SK-N-SH (cell line): Measurements from ENCODE around the gene BCLAF3. TPM values are rescaled to one million over a fixed set of nuclear protein-coding genes. Genes with fewer than 3 reads are reported as not detected.

Source experiments
- CTCF ChIA-PET: fragments of 300-600, 350-600 bp; formaldehyde crosslinking; extraction: SDS; loops from one replicate; lab custom pipeline; 2021; lab: Yijun Ruan, JAX
- POLR2A ChIA-PET: fragments of 350-600 bp; sonication (Branson Sonifier 250); formaldehyde crosslinking; extraction: SDS; loops from one replicate; lab custom pipeline; 2020; ENCODE audit warnings: antibody characterized with exemption, inconsistent platforms; lab: Yijun Ruan, JAX
- DNase-seq: peaks from one replicate; pipeline ENCODE4 v3.0.0; 2012
- H2AFZ ChIP-seq: fragments of 200-600 bp; sonication (generic); 2 replicates; pipeline ENCODE4 v1.8.1; 2016; ENCODE audit warnings: antibody characterized with exemption, mild to moderate bottlenecking, low read depth
- H3F3A ChIP-seq: fragments of 200-600 bp; sonication (generic); replicated peaks from 2 replicates; pipeline ENCODE3; 2016; ENCODE audit warnings: antibody characterized with exemption, mild to moderate bottlenecking; ENCODE audit not compliant: insufficient read depth
- H3K27ac ChIP-seq, 2 experiments: fragments of 200-500 bp in 1 of 2; fragments of 200-600 bp in 1 of 2; sonication (Bioruptor generic) in 1 of 2; sonication (generic), shearing (Covaris generic) in 1 of 2; 2 replicates each; pipeline versions ENCODE4 v1.5.1 to v1.6.1; 2014 to 2016; ENCODE audit warnings: low read depth in 2 of 2, inconsistent platforms in 1 of 2, low read length in 1 of 2, mild to moderate bottlenecking in 1 of 2, mixed read lengths in 1 of 2
- H3K27me3 ChIP-seq: fragments of 200-600 bp; sonication (generic), shearing (Covaris generic); 2 replicates; pipeline ENCODE4 v1.6.1; 2016; ENCODE audit warnings: mixed run types; ENCODE audit not compliant: insufficient read depth
- H3K36me3 ChIP-seq, 2 experiments: fragments of 200-500 bp in 1 of 2; fragments of 200-600 bp in 1 of 2; sonication (Bioruptor generic) in 1 of 2; sonication (generic) in 1 of 2; replicated peaks in 1 of 2; 2 replicates each; pipeline versions ENCODE3 to v1.5.1; 2014 to 2016; ENCODE audit warnings: low read length in 1 of 2, mild to moderate bottlenecking in 1 of 2; ENCODE audit not compliant: insufficient read depth in 2 of 2, control insufficient read depth in 1 of 2
- H3K4me1 ChIP-seq, 2 experiments: fragments of 200-500 bp in 1 of 2; fragments of 200-600 bp in 1 of 2; sonication (Bioruptor generic) in 1 of 2; sonication (generic), shearing (Covaris generic) in 1 of 2; 2 replicates each; pipeline versions ENCODE4 v1.5.1 to v1.6.1; 2014 to 2016; ENCODE audit warnings: low read depth in 1 of 2, low read length in 1 of 2, mixed run types in 1 of 2; ENCODE audit not compliant: insufficient read depth in 2 of 2, control insufficient read depth in 1 of 2
- H3K4me2 ChIP-seq: fragments of 200-600 bp; sonication (generic), shearing (Covaris generic); 2 replicates; pipeline ENCODE4 v1.6.1; 2017; ENCODE audit warnings: mixed run types
- H3K4me3 ChIP-seq, 2 experiments: fragments of 200-500 bp in 1 of 2; fragments of 200-600 bp in 1 of 2; sonication (Bioruptor generic) in 1 of 2; sonication (generic), shearing (Covaris generic) in 1 of 2; 2 replicates each; pipeline versions ENCODE4 v1.5.1 to v1.8.1; 2014 to 2016; ENCODE audit warnings: low read depth in 2 of 2, inconsistent platforms in 1 of 2, low read length in 1 of 2, mild to moderate bottlenecking in 1 of 2, mixed read lengths in 1 of 2, moderate library complexity in 1 of 2
- H3K79me2 ChIP-seq: fragments of 200-600 bp; sonication (generic); 2 replicates; pipeline ENCODE4 v1.8.1; 2017; ENCODE audit warnings: mild to moderate bottlenecking; ENCODE audit not compliant: insufficient read depth
- H3K9ac ChIP-seq: fragments of 200-600 bp; sonication (generic); 2 replicates; pipeline ENCODE4 v1.6.1; 2017; ENCODE audit warnings: mixed run types
- H3K9me2 ChIP-seq: fragments of 200-600 bp; sonication (generic); 2 replicates; pipeline ENCODE4 v1.6.1; 2017; ENCODE audit warnings: mixed run types
- H3K9me3 ChIP-seq: fragments of 200-600 bp; sonication (generic); 2 replicates; pipeline ENCODE4 v1.6.1; 2017; ENCODE audit warnings: mixed run types, mild to moderate bottlenecking, moderate library complexity
- H4K20me1 ChIP-seq: fragments of 200-600 bp; sonication (generic); 2 replicates; pipeline ENCODE4 v1.6.1; 2017; ENCODE audit warnings: mild to moderate bottlenecking, mixed run types; ENCODE audit not compliant: insufficient read depth
- ELF1 ChIP-seq: IDR thresholded peaks from 2 replicates; pipeline ENCODE4 v1.4.0; 2012
- EP300 ChIP-seq, 2 experiments: IDR thresholded peaks; 2 replicates each; pipeline versions ENCODE4 v1.4.0 to v1.6.1; 2012; ENCODE audit warnings: borderline replicate concordance in 1 of 2, low read depth in 1 of 2, low read length in 1 of 2
- EZH2phosphoT487 ChIP-seq: fragments of 200-600 bp; sonication (generic); IDR thresholded peaks from 2 replicates; pipeline ENCODE4 v1.6.1; 2017; ENCODE audit warnings: low read depth, mixed run types, mild to moderate bottlenecking, antibody characterized with exemption, moderate library complexity, borderline replicate concordance
- FOXM1 ChIP-seq: IDR thresholded peaks from 2 replicates; pipeline ENCODE4 v1.4.0; 2012; ENCODE audit warnings: low read depth, mild to moderate bottlenecking
- IRF3 ChIP-seq: fragments of 150-350 bp; IDR thresholded peaks from 2 replicates; pipeline ENCODE4 v1.6.1; 2016; ENCODE audit warnings: mild to moderate bottlenecking, low read depth, low read length
- MEF2A ChIP-seq: IDR thresholded peaks from 2 replicates; pipeline ENCODE4 v1.4.0; 2012; ENCODE audit warnings: low read depth, borderline replicate concordance
- NFIC ChIP-seq: IDR thresholded peaks from 2 replicates; pipeline ENCODE4 v1.4.0; 2012; ENCODE audit warnings: borderline replicate concordance
- PBX3 ChIP-seq: IDR thresholded peaks from 2 replicates; pipeline ENCODE4; 2012
- POLR2AphosphoS5 ChIP-seq: IDR thresholded peaks from 2 replicates; pipeline ENCODE4 v1.6.1; 2012; ENCODE audit warnings: low read depth, low read length
- RAD21 ChIP-seq: IDR thresholded peaks from 2 replicates; pipeline ENCODE4 v1.6.1; 2012; ENCODE audit warnings: mild to moderate bottlenecking, low read length
- RCOR1 ChIP-seq: fragments of 150-350 bp; IDR thresholded peaks from 2 replicates; pipeline ENCODE4 v1.6.1; 2017; ENCODE audit warnings: antibody characterized with exemption, low read length
- SIN3A ChIP-seq: IDR thresholded peaks from 2 replicates; pipeline ENCODE4 v1.6.1; 2012; ENCODE audit warnings: low read depth, mild to moderate bottlenecking, low read length, moderate library complexity, borderline replicate concordance
- SMC3 ChIP-seq: IDR thresholded peaks from 2 replicates; pipeline ENCODE4 v1.6.1; 2012; ENCODE audit warnings: low read depth, low read length, improper control_type of control experiment
- TAF1 ChIP-seq: IDR thresholded peaks from 2 replicates; pipeline ENCODE4 v1.6.1; 2012; ENCODE audit warnings: low read depth, mild to moderate bottlenecking, low read length, moderate library complexity, borderline replicate concordance
- TCF12 ChIP-seq: IDR thresholded peaks from 2 replicates; pipeline ENCODE4 v1.4.0; 2012
- TEAD4 ChIP-seq: IDR thresholded peaks from 2 replicates; pipeline ENCODE4 v1.4.0; 2012; ENCODE audit warnings: mild to moderate bottlenecking, borderline replicate concordance; ENCODE audit not compliant: insufficient read depth
- USF2 ChIP-seq: fragments of 150-350 bp; IDR thresholded peaks from 2 replicates; pipeline ENCODE4 v1.6.1; 2017; ENCODE audit warnings: antibody characterized with exemption, low read length, low read depth, borderline replicate concordance
- YY1 ChIP-seq: IDR thresholded peaks from 2 replicates; pipeline ENCODE4 v1.4.0; 2012; ENCODE audit warnings: low read depth, mild to moderate bottlenecking
- WGBS: methylation state at CpG from one replicate; pipeline ENCODE4 v1.1.6; 2017; ENCODE audit warnings: low lambda C conversion rate; 5-methylcytosine and 5-hydroxymethylcytosine counted together
- polyA plus RNA-seq, 3 experiments: library from polyadenylated mRNA; depleted of rRNA; stranded (reverse); fragments of >200 nt; gene quantifications; 2 replicates each; pipeline ENCODE4 v1.2.3, GENCODE V29; 2012
- TF ChIP-seq, protein P1 (sequence below): IDR thresholded peaks from 2 replicates; pipeline ENCODE4 v1.4.0; 2012; ENCODE audit warnings: low read depth, borderline replicate concordance

BCLAF3 gene
- polyA plus RNA-seq, 1 of the 3 experiments (the other 2 are of a cell fraction), result 1.1 TPM

- WGBS, result 53% methylated on average over 1 of the region's 1 CpG
- H2AFZ ChIP-seq, result no peak overlapping the region
Measured at GRCh38 chrX:19966056-19966455, 24.8 kb downstream of the BCLAF3 start.

DNA sequence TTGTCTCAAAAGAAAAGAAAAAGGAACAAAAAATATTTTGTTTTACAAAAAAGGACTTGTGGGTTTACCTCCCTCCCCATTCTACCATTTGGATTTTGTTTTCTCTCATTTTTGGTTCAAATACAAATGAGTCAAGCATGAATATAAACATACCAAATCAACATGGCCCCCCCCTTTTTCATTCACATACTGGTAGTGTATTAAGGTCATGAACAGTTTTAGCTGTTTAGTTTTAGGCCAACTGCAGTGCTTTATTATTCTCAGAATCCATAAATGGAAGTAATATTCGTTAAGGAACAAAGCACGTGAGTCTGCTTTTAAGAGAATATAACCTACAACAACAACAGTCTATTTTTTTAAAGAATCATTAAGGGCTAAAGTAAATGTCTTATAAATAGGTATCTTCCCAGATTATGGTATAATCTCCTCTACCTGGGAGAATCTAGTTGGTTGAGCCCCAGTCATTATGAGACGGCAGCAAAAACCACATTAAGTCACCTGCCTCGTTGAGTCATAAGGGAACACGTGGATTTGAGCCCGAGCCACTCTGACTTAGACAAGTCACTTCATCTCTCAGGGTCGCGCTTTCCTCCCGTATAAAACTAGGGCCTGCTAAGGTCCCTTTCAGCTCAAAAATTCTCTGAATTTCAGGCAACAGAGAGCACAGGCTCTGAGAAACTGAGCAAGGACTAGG, 26.7 kb downstream of the BCLAF3 start:
- Histone ChIP-seq H3K27ac (no peak overlapping the region), H3F3A (no peaks in the 10 kb centered on the region), H3K9me2 (no peaks in the 10 kb centered on the region), H4K20me1 (no peaks in the 10 kb centered on the region), H3K9me3 (no peaks in the 10 kb centered on the region), H3K4me2 (no peak overlapping the region), H3K79me2 (no peaks in the 10 kb centered on the region), H2AFZ (no peak overlapping the region), H3K4me3 (no peak overlapping the region), H3K36me3 (peaks cover 0 to 8% of the 10 kb centered on the region in 2 experiments), H3K27me3 (no peaks in the 10 kb centered on the region; the same call in 1 of the 2 replicates), H3K4me1 (no peaks in the 10 kb centered on the region), H3K9ac (no peak overlapping the region)
- ChIA-PET POLR2A (no interaction called here), CTCF (no interaction called here)
- DNase-seq, result no peak
- 50% methylated on average over 9 of the region's 9 CpGs for WGBS
- no peak for TF ChIP-seq EP300 (IDR thresholded peaks at IDR 0.05; ENCODE audit: borderline replicate concordance in 1 of 2, low read depth in 1 of 2, low read length in 1 of 2)
- TF ChIP-seq TAF1, result no peak
- TF ChIP-seq POLR2AphosphoS5, result no peak
- no peak for TF ChIP-seq YY1
- TF ChIP-seq RAD21, result no peak
- no peak for TF ChIP-seq USF2
- TF ChIP-seq EZH2phosphoT487, result no peak
- TF ChIP-seq MEF2A, result no peak
- TF ChIP-seq, protein P1, sequence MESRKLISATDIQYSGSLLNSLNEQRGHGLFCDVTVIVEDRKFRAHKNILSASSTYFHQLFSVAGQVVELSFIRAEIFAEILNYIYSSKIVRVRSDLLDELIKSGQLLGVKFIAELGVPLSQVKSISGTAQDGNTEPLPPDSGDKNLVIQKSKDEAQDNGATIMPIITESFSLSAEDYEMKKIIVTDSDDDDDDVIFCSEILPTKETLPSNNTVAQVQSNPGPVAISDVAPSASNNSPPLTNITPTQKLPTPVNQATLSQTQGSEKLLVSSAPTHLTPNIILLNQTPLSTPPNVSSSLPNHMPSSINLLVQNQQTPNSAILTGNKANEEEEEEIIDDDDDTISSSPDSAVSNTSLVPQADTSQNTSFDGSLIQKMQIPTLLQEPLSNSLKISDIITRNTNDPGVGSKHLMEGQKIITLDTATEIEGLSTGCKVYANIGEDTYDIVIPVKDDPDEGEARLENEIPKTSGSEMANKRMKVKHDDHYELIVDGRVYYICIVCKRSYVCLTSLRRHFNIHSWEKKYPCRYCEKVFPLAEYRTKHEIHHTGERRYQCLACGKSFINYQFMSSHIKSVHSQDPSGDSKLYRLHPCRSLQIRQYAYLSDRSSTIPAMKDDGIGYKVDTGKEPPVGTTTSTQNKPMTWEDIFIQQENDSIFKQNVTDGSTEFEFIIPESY, result no peak
- no peak for TF ChIP-seq NFIC
- no peak for TF ChIP-seq ELF1
- no peak for TF ChIP-seq RCOR1
- TF ChIP-seq SIN3A, result no peak
- TF ChIP-seq TCF12, result no peak
- TF ChIP-seq SMC3, result no peak

More at GRCh38 chrX:19966056-19966455, 24.8 kb downstream of the BCLAF3 start:
- Histone ChIP-seq H3K4me3 (no peak overlapping the region), H3K79me2 (no peaks in the 10 kb centered on the region; the same call in 1 of the 2 replicates), H3K27ac (no peak overlapping the region), H3K4me1 (no peaks in the 10 kb centered on the region)
- TF ChIP-seq NFIC (no peak), FOXM1 (no peak), TCF12 (no peak), ELF1 (no peak), TEAD4 (no peak), RAD21 (no peak), EP300 (IDR thresholded peaks at IDR 0.05; ENCODE audit: borderline replicate concordance in 1 of 2, low read depth in 1 of 2, low read length in 1 of 2) (no peak), SMC3 (no peak), PBX3 (no peak), IRF3 (no peak)
- TF ChIP-seq, all 33 proteins: peak for 0
- Histone ChIP-seq H3K4me2 (no peak overlapping the region), H3F3A (no peaks in the 10 kb centered on the region), H3K9me2 (no peaks in the 10 kb centered on the region), H3K9me3 (no peaks in the 10 kb centered on the region), H4K20me1 (peaks cover 4% of the 10 kb centered on the region; the same call in 1 of the 2 replicates), H3K9ac (no peak overlapping the region), H3K36me3 (peaks cover 0 to 8% of the 10 kb centered on the region in 2 experiments), H3K27me3 (no peaks in the 10 kb centered on the region; the same call in 1 of the 2 replicates)
- DNase-seq, result no peak
- ChIA-PET CTCF (interaction anchor here (1.1 kb wide), 1 partner anchor 101 kb away, joined by 4 read pairs; no protein-coding TSS in a partner anchor), POLR2A (no interaction called here)
